ENCODE results near the gene NINJ1. TPM values are rescaled to one million over a fixed set of nuclear protein-coding genes. Genes with fewer than 3 reads are reported as not detected.

NINJ1 gene
- total RNA-seq, 1 donor from 2014 or later = 21.6 TPM

- Mint-ChIP-seq H3K4me3 (no peak overlapping the region), H3K27me3 (no peaks in the 10 kb centered on the region), H3K9me3 (no peaks in the 10 kb centered on the region), H3K4me1 (ENCODE audit: unreplicated experiment) (peaks cover 11% of the 10 kb centered on the region), H3K27ac (peak overlapping the region; percentile 41), H3K36me3 (no peaks in the 10 kb centered on the region)
- DNase-seq (ENCODE audit: extremely low spot score, unreplicated experiment) = no peak
- TF ChIP-seq, protein P1, sequence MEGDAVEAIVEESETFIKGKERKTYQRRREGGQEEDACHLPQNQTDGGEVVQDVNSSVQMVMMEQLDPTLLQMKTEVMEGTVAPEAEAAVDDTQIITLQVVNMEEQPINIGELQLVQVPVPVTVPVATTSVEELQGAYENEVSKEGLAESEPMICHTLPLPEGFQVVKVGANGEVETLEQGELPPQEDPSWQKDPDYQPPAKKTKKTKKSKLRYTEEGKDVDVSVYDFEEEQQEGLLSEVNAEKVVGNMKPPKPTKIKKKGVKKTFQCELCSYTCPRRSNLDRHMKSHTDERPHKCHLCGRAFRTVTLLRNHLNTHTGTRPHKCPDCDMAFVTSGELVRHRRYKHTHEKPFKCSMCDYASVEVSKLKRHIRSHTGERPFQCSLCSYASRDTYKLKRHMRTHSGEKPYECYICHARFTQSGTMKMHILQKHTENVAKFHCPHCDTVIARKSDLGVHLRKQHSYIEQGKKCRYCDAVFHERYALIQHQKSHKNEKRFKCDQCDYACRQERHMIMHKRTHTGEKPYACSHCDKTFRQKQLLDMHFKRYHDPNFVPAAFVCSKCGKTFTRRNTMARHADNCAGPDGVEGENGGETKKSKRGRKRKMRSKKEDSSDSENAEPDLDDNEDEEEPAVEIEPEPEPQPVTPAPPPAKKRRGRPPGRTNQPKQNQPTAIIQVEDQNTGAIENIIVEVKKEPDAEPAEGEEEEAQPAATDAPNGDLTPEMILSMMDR (conservative IDR thresholded peaks at IDR 0.05) = no peak
Measured at GRCh38 chr9:93126825-93127368, 7.2 kb downstream of the NINJ1 start.

DNA sequence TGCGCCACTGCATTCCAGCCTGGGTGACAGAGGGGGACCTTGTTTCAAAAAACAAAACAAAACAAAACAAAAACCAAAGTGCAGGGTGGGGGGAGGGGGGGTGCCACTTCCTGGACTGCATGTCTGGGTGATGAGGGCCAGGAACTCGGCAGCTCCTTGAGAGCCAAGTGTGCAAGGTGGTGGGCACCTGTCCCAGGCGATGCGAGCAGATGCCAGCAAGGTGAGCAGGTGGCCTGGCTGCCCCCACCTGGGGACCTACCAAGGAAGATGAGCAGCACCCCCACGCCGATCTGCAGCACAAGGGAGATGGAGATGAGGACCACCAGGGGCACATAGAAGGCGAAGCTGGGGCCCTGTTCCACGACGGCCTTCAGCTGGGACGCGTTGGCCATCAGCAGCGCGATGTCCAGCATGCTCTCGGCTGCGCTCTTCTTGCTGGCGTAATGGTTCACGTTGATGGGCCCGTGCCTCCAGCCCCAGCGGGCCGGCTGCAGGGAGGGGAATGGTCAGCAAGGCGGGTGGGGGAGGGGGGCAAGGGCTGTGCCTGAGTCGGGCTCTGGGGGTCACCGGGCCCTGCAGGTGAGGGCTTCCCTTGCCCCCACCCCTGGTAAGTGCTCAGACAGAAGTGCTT, 7.8 kb downstream of the NINJ1 start:
- Mint-ChIP-seq H3K36me3 (no peaks in the 10 kb centered on the region), H3K4me3 (no peak overlapping the region), H3K4me1 (ENCODE audit: unreplicated experiment) (peaks cover 11% of the 10 kb centered on the region), H3K9me3 (no peaks in the 10 kb centered on the region), H3K27me3 (no peaks in the 10 kb centered on the region), H3K27ac (no peak overlapping the region)
- TF ChIP-seq, protein P1 (conservative IDR thresholded peaks at IDR 0.05) = no peak
- DNase-seq (ENCODE audit: extremely low spot score, unreplicated experiment) = no peak

DNA sequence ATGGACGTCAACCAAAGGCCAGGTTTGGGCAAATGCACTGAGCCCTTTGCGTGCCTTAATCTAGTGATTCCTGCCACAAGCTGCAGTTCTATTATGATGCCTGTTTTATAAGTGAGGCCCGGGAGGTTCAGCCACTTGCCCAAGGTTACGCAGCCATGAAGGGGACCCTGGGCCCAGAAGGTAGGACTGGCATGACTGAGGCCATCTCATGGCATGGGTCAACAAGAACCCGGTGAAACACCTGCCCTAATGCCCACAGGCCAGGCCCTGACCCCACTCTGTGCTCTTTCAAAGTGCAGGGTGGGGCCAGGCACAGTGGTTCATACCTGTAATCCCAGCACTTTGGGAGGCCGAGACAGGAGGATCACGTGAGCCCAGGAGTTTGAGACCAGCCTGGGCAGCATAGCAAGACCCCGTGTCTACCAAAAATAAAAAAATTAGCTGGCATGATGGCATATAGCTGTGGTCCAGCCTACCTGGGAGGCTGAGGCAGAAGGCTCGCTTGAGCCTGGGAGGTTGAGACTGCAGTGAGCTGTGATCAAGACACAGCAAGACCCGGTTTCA, 8.6 kb downstream of the NINJ1 start:
- H3K27me3 Mint-ChIP-seq = no peaks in the 10 kb centered on the region
- H3K9me3 Mint-ChIP-seq = no peaks in the 10 kb centered on the region
- H3K4me1 Mint-ChIP-seq (ENCODE audit: unreplicated experiment) = peaks cover 11% of the 10 kb centered on the region
- no peaks in the 10 kb centered on the region for H3K36me3 Mint-ChIP-seq
- TF ChIP-seq, protein P1 (conservative IDR thresholded peaks at IDR 0.05) = no peak
- no peak overlapping the region for H3K4me3 Mint-ChIP-seq
- H3K27ac Mint-ChIP-seq = no peak overlapping the region
- no peak for DNase-seq (ENCODE audit: extremely low spot score, unreplicated experiment)

GRCh38 chr9:93124793-93125192, 9.3 kb downstream of the NINJ1 start:
- no peak overlapping the region for H3K27ac Mint-ChIP-seq
- H3K27me3 Mint-ChIP-seq = no peaks in the 10 kb centered on the region
- H3K9me3 Mint-ChIP-seq = no peaks in the 10 kb centered on the region
- no peak overlapping the region for H3K4me3 Mint-ChIP-seq
- TF ChIP-seq, protein P1 (conservative IDR thresholded peaks at IDR 0.05) = no peak
- DNase-seq (ENCODE audit: extremely low spot score, unreplicated experiment) = no peak
- H3K4me1 Mint-ChIP-seq (ENCODE audit: unreplicated experiment) = peaks cover 17% of the 10 kb centered on the region
- no peaks in the 10 kb centered on the region for H3K36me3 Mint-ChIP-seq

DNA sequence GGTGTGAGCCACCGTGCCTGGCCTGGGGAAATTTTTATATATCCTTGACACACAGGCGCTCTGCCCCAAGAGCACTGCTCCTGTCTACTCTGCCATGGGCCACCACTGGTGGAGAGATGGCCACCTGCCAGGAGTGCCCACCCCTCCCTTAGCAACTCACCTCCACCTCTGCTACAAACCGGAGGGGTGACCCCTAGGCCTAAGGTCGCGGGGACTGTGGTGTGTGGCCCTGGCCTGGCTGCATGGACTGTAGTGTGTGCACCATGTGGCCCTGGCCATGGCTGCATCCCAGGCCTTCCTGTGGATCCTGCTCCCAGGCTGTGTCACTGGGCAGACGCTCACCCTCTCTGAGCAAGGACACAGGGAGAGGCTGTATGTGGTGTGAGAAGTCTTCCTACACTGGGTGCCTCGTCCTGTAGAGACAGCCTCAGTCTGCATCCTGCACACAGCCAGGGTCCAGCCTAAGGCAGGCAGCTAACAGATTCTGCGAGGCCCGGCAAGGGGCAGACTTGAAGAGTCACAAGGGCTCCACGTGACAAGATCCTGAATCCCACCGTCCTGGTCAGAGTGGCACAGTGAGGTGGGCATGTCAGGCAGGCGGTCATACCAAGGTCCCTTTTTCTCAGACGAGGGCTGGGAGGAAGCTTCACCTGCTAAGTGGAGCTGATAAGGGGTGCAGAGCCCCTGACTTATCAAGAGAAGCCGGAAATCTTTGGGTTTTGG, 10.3 kb downstream of the NINJ1 start:
- DNase-seq (ENCODE audit: extremely low spot score, unreplicated experiment) = no peak
- Mint-ChIP-seq H3K4me1 (ENCODE audit: unreplicated experiment) (peaks cover 17% of the 10 kb centered on the region), H3K4me3 (no peak overlapping the region), H3K27ac (no peak overlapping the region), H3K27me3 (no peaks in the 10 kb centered on the region), H3K36me3 (no peaks in the 10 kb centered on the region), H3K9me3 (no peaks in the 10 kb centered on the region)
- TF ChIP-seq, protein P1 (conservative IDR thresholded peaks at IDR 0.05) = no peak

All from type B pancreatic cell (in vitro differentiated cells).